ENCODE data around the gene PTPRT. TPM values are rescaled to one million over a fixed set of nuclear protein-coding genes. Genes with fewer than 3 reads are reported as not detected.

Gene PTPRT
- total RNA-seq, 6 donors from 2014 or later: 0.20 to 7.1 (median 3.8) TPM

DNA sequence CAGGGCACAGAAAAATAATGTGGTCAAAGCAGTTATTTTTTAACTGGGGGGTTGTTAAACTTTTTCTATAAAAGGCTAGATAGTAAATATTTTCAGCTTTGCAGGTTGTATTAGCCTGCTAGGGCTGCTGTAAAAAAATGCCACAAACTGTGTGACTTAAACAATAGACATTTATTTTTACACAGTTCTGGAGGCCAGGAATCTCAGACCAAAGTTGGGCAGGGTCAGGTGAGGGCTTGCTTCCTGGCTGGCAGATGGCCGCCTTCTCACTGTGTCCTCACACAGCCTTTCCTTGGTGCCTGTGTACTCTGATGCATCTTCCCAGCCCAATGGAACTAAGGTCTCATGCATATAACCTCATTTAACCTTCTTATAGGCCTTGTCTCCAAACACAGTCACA is 294.7 kb downstream of the PTPRT start:
- Histone ChIP-seq H3K9me3 (no peaks in the 10 kb centered on the region), H3K27me3 (no peaks in the 10 kb centered on the region), H3K4me1 (no peaks in the 10 kb centered on the region), H3K27ac (no peak overlapping the region), H3K36me3 (no peaks in the 10 kb centered on the region), H3K4me3 (no peak overlapping the region)
- DNase-seq: no peak
- WGBS, 2 donors: 60 to 67% methylated on average over 1 of the region's 1 CpG
- TF ChIP-seq EP300 (IDR thresholded peaks at IDR 0.05) (no peak), POLR2A (IDR thresholded peaks at IDR 0.05) (no peak), POLR2AphosphoS5 (IDR thresholded peaks at IDR 0.05) (no peak)
- TF ChIP-seq, protein P1, sequence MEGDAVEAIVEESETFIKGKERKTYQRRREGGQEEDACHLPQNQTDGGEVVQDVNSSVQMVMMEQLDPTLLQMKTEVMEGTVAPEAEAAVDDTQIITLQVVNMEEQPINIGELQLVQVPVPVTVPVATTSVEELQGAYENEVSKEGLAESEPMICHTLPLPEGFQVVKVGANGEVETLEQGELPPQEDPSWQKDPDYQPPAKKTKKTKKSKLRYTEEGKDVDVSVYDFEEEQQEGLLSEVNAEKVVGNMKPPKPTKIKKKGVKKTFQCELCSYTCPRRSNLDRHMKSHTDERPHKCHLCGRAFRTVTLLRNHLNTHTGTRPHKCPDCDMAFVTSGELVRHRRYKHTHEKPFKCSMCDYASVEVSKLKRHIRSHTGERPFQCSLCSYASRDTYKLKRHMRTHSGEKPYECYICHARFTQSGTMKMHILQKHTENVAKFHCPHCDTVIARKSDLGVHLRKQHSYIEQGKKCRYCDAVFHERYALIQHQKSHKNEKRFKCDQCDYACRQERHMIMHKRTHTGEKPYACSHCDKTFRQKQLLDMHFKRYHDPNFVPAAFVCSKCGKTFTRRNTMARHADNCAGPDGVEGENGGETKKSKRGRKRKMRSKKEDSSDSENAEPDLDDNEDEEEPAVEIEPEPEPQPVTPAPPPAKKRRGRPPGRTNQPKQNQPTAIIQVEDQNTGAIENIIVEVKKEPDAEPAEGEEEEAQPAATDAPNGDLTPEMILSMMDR (IDR thresholded peaks at IDR 0.05): no peak
- ATAC-seq (ENCODE audit: low FRiP score in 2 of 2): no peak

DNA sequence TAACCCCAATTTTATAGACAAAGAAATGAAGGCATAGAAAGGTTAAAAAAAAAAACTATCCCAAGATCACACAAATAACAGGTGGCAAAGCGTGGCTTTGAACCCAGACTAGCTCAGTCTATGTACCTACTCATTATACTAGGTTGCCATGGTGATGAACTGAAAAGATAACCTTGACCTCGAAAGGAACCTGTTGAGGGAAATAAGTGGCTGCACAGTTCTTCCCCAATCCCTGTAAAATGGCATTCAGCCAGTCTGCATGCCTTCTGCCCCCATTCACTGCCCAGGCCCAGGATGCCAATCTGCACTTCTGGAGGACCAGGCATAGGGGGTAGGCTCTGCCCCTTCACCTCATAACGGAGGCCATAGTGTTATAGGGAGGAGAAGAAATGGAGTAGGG is 295.2 kb downstream of the PTPRT start:
- Histone ChIP-seq H3K9me3 (no peaks in the 10 kb centered on the region), H3K36me3 (no peaks in the 10 kb centered on the region), H3K27me3 (no peaks in the 10 kb centered on the region), H3K4me1 (no peaks in the 10 kb centered on the region), H3K4me3 (no peak overlapping the region), H3K27ac (no peak overlapping the region)
- DNase-seq (no peak), ATAC-seq (ENCODE audit: low FRiP score in 2 of 2) (no peak)
- WGBS, 2 donors: 56 to 61% methylated on average over 3 of the region's 3 CpGs
- TF ChIP-seq EP300 (IDR thresholded peaks at IDR 0.05): no peak
- TF ChIP-seq, protein P1 (IDR thresholded peaks at IDR 0.05): no peak

DNA sequence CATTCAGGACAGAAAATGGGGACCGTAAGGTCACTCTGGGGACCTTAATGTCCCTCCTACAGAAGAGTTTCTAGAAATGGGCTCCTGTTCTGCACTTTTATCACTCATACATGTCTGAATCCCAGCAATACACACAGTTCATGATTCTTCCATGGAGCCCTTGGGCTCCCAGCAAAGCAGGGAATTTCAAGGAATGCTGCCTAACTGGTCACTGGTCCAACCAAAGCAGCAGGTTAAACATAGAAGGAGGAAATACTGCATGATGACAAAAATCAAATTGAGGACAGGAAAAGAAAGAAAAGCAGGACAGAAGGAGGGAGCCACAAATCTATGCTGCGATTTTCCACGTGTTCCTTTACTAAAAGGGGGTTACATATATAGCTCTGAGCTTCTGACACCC is 300.2 kb downstream of the PTPRT start:
- H3K4me1 ChIP-seq: no peaks in the 10 kb centered on the region
- no peaks in the 10 kb centered on the region for H3K9me3 ChIP-seq
- H3K27me3 ChIP-seq: no peaks in the 10 kb centered on the region
- no peak overlapping the region for H3K4me3 ChIP-seq
- WGBS, 2 donors: 72 to 76% methylated on average over 3 of the region's 3 CpGs
- no peak for DNase-seq
- H3K36me3 ChIP-seq: no peaks in the 10 kb centered on the region
- H3K27ac ChIP-seq: no peak overlapping the region
- TF ChIP-seq POLR2AphosphoS5 (IDR thresholded peaks at IDR 0.05) (no peak), EP300 (IDR thresholded peaks at IDR 0.05) (no peak)
- no peak for ATAC-seq (ENCODE audit: low FRiP score in 2 of 2)

DNA sequence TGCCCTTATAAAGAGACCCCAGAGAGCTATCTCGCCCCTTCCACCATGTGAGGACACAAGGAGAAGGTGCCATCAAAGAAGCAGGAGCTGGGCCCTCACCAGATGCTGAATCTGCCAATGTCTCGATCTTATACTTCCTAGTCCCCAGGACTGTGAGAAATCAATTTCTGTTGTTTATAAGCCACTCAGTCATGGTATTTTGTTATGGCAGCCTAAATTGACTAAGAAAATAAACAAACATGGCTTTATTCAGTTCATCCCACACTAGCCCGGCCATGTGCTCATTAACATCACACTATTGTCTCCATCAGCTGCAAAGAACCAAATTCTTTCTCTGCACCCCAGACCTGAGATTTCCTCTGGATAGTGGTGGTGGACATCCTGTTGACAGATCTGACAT is 302.4 kb downstream of the PTPRT start:
- no peak for DNase-seq
- no peak for ATAC-seq (ENCODE audit: low FRiP score in 2 of 2)
- H3K27me3 ChIP-seq: no peaks in the 10 kb centered on the region
- no peak overlapping the region for H3K27ac ChIP-seq
- H3K9me3 ChIP-seq: no peaks in the 10 kb centered on the region
- TF ChIP-seq POLR2A (IDR thresholded peaks at IDR 0.05): no peak
- TF ChIP-seq EP300 (IDR thresholded peaks at IDR 0.05): no peak
- TF ChIP-seq POLR2AphosphoS5 (IDR thresholded peaks at IDR 0.05): no peak
- TF ChIP-seq, protein P1 (IDR thresholded peaks at IDR 0.05): no peak
- H3K4me3 ChIP-seq: no peak overlapping the region
- WGBS, 2 donors: 55 to 62% methylated on average over 3 of the region's 3 CpGs
- H3K4me1 ChIP-seq: no peaks in the 10 kb centered on the region
- no peaks in the 10 kb centered on the region for H3K36me3 ChIP-seq

DNA sequence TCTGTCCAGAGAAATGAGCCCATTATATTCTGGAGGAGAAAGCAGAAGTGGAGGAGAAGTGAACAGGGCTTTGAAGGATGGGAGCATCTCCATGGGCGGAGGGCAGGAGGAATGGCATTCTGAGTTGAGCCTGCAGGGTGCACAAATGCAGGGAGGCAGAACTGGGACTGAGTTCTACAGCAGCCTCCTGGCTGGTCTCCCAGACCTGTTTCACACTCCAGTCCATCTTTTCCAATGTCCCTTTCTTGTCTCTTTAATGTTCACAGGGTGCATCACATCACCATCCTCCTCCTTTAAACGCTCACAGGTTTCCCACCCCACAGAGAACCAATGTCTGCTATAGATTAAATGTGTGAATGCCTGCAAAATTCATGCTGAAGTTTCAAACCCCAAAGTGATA is 302.9 kb downstream of the PTPRT start:
- no peak for ATAC-seq (ENCODE audit: low FRiP score in 2 of 2)
- TF ChIP-seq POLR2A (IDR thresholded peaks at IDR 0.05) (no peak), EP300 (IDR thresholded peaks at IDR 0.05) (no peak), POLR2AphosphoS5 (IDR thresholded peaks at IDR 0.05) (no peak)
- TF ChIP-seq, protein P1 (IDR thresholded peaks at IDR 0.05): no peak
- Histone ChIP-seq H3K4me3 (no peak overlapping the region), H3K27me3 (no peaks in the 10 kb centered on the region), H3K4me1 (no peaks in the 10 kb centered on the region), H3K27ac (no peak overlapping the region), H3K9me3 (no peaks in the 10 kb centered on the region), H3K36me3 (no peaks in the 10 kb centered on the region)
- WGBS, 2 donors: 69 to 71% methylated on average over 2 of the region's 2 CpGs
- DNase-seq: no peak
